Coronary artery (tissue), 2 donors: ENCODE results near the gene GAS7.

Experiments
- DNase-seq: peaks from one replicate; pipeline ENCODE4 v3.0.0-alpha.2; 2017; ENCODE audit warnings: low spot score
- H3K27ac ChIP-seq, 2 donors: fragments of 200-600 bp; sonication (generic); one replicate each; pipeline ENCODE4 v1.5.1; 2016 to 2019
- H3K4me3 ChIP-seq: fragments of 200-600 bp; sonication (generic); 2 replicates; pipeline ENCODE4 v1.5.1; 2016; ENCODE audit warnings: mild to moderate bottlenecking, moderate library complexity
- CTCF ChIP-seq: fragments of 200-600 bp; sonication (generic); IDR thresholded peaks from one replicate; pipeline ENCODE4 v1.5.1; 2019; ENCODE audit warnings: antibody characterized with exemption

GAS7 gene

GRCh38 chr17:10196384-10196895, 2.0 kb downstream of the GAS7 start:
- Histone ChIP-seq H3K4me3 (peak overlapping the region; percentile 77), H3K27ac (peak overlapping the region in 1 of 2 donors; percentile 7)
- TF ChIP-seq CTCF, result no peak
- DNase-seq, result no peak

- no peak for TF ChIP-seq CTCF
- peak overlapping the region in 1 of 2 donors; percentile 9 for H3K27ac ChIP-seq
Measured at GRCh38 chr17:10195090-10195805, 3.2 kb downstream of the GAS7 start.

GRCh38 chr17:10193632-10194031, 4.8 kb downstream of the GAS7 start:
- Histone ChIP-seq H3K27ac (no peak overlapping the region), H3K4me3 (no peak overlapping the region)
- no peak for TF ChIP-seq CTCF
- no peak for DNase-seq

More at GRCh38 chr17:10195090-10195805, 3.2 kb downstream of the GAS7 start:
- H3K4me3 ChIP-seq, result no peak overlapping the region
- DNase-seq, result no peak

GRCh38 chr17:10192972-10193371, 5.4 kb downstream of the GAS7 start:
- H3K27ac ChIP-seq, result no peak overlapping the region
- TF ChIP-seq CTCF, result no peak
- no peak overlapping the region for H3K4me3 ChIP-seq
- no peak for DNase-seq

- H3K4me3 ChIP-seq, result no peak overlapping the region
- H3K27ac ChIP-seq, result no peak overlapping the region
- no peak for DNase-seq
- no peak for TF ChIP-seq CTCF
Measured at GRCh38 chr17:10192461-10192860, 5.9 kb downstream of the GAS7 start.

GRCh38 chr17:10187456-10187855, 10.9 kb downstream of the GAS7 start:
- no peak for TF ChIP-seq CTCF

GRCh38 chr17:10186771-10187410, 11.5 kb downstream of the GAS7 start:
- Histone ChIP-seq H3K4me3 (no peak overlapping the region), H3K27ac (no peak overlapping the region)
- no peak for TF ChIP-seq CTCF
- DNase-seq, result no peak

More at GRCh38 chr17:10187456-10187855, 10.9 kb downstream of the GAS7 start:
- H3K27ac ChIP-seq, result no peak overlapping the region
- no peak for DNase-seq
- no peak overlapping the region for H3K4me3 ChIP-seq
